ENCODE results near the gene CDK19. TPM values are rescaled to one million over a fixed set of nuclear protein-coding genes. Genes with fewer than 3 reads are reported as not detected.

The CDK19 gene
- total RNA-seq, 5 donors from 2014 or later (not counting 1 experiment from before 2014, with no cell fraction given), result 11.4 to 16.1 (median 14.2) TPM

DNA sequence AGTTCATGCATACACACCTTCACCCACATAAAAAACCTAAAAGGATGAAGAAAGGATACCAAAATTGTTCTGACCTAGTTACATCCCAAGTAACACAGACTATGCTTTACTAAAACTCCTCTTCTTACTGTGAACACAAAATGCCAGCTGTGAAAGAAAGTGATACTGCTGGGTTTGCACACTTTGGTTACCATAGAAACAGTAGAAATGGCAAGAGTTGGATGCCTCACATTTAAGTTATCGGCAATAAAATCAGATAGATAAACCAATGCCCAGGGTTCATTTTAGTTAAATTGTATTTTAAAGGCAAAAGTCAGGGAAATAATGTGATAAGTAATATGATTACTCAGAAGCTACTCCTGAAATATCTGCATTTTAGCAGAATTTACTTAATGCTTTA lies 161.9 kb downstream of the CDK19 start:
- Mint-ChIP-seq H3K27ac (no peak overlapping the region), H3K27me3 (no peaks in the 10 kb centered on the region), H3K36me3 (peaks cover 15% of the 10 kb centered on the region), H3K9me3 (no peaks in the 10 kb centered on the region), H3K4me3 (no peak overlapping the region), H3K4me1 (peaks cover 3 to 10% (median 8%) of the 10 kb centered on the region in 3 donors)
- no CpG with 5 or more reads among the region's 1 CpG for WGBS (ENCODE audit: insufficient coverage)
- ATAC-seq (replicated peaks in 1 of 4) (no peak), DNase-seq (no peak)
- no peaks in the 10 kb centered on the region for H3K9me3 ChIP-seq
- H3K36me3 ChIP-seq (ENCODE audit: control insufficient read depth in 2 of 2, extremely low read depth in 1 of 2, insufficient read depth in 1 of 2, low read length in 1 of 2), result peaks cover 0 to 5% of the 10 kb centered on the region in 2 donors
- ChIA-PET CTCF (interaction anchor here in 1 of 2 donors (0.6 kb wide), 1 partner anchor 189 kb away, joined by 3 read pairs; no protein-coding TSS in a partner anchor), POLR2A (no interaction called here)
- H3K27ac ChIP-seq (ENCODE audit: low read length), result no peak overlapping the region
- no peaks in the 10 kb centered on the region for H3K4me1 ChIP-seq (ENCODE audit: control insufficient read depth in 1 of 2, extremely low read depth in 1 of 2, insufficient read depth in 2 of 2, low read length in 2 of 2)
- no peak overlapping the region for H3K4me3 ChIP-seq (ENCODE audit: control insufficient read depth in 1 of 2, extremely low read depth in 1 of 2, low read length in 1 of 2)
- H3K27me3 ChIP-seq (replicated peaks in 1 of 2; ENCODE audit: control insufficient read depth in 2 of 2, extremely low read depth in 1 of 2, insufficient read depth in 2 of 2, low read length in 1 of 2), result no peaks in the 10 kb centered on the region

DNA sequence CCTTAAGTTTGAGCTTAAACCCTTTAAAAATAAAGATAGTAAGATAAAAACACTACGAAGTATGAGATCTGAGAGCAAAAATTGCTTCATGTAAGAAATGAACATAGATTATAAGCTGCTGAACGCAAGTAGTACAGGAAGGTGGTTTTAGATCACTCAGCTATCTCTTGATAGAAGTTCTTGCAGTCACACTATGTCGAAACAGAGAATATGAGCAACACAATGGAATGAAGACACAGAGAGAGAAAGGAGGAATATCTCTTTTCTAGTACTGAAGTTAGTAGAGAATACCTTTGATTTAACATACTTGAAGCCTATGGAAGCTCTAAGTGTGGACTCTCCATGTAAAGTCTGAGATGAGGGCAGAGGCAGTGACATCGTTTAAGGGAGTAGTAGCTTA lies 162.7 kb downstream of the CDK19 start:
- Mint-ChIP-seq H3K27ac (peak overlapping the region in 1 of 2 donors; percentile 8), H3K27me3 (no peaks in the 10 kb centered on the region), H3K36me3 (peaks cover 11% of the 10 kb centered on the region), H3K4me3 (no peak overlapping the region), H3K4me1 (peaks cover 3 to 10% (median 8%) of the 10 kb centered on the region in 3 donors), H3K9me3 (no peaks in the 10 kb centered on the region)
- ChIA-PET POLR2A (no interaction called here), CTCF (no interaction called here)
- peaks cover 0 to 5% of the 10 kb centered on the region in 2 donors for H3K36me3 ChIP-seq (ENCODE audit: control insufficient read depth in 2 of 2, extremely low read depth in 1 of 2, insufficient read depth in 1 of 2, low read length in 1 of 2)
- H3K4me3 ChIP-seq (ENCODE audit: control insufficient read depth in 1 of 2, extremely low read depth in 1 of 2, low read length in 1 of 2), result no peak overlapping the region
- H3K27ac ChIP-seq (ENCODE audit: low read length), result no peak overlapping the region
- DNase-seq (no peak), ATAC-seq (replicated peaks in 1 of 4) (no peak)
- H3K4me1 ChIP-seq (ENCODE audit: control insufficient read depth in 1 of 2, extremely low read depth in 1 of 2, insufficient read depth in 2 of 2, low read length in 2 of 2), result no peaks in the 10 kb centered on the region
- H3K27me3 ChIP-seq (replicated peaks in 1 of 2; ENCODE audit: control insufficient read depth in 2 of 2, extremely low read depth in 1 of 2, insufficient read depth in 2 of 2, low read length in 1 of 2), result no peaks in the 10 kb centered on the region
- 53% methylated on average over 2 of the region's 4 CpGs for WGBS (ENCODE audit: insufficient coverage)
- H3K9me3 ChIP-seq, result no peaks in the 10 kb centered on the region

DNA sequence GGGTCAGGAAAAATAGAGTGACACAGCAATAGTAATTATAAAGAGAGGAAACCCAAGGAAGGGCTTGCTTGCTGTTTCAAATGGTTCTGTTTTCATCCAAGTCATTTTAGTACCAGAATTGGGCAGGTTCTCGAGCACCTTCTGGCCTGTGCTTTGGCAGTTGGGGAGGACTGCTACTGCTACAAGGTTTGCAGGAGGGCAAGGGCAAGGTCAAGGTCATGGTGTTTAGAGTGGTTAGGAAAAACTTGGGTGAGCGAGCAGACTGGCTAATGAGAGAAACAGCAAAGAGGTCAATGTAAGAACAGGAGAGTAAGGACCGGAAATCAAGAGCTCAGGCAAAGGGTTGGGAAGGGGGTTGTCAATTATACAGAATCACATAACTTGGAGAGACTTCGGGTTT lies 164.5 kb downstream of the CDK19 start:
- Mint-ChIP-seq H3K27me3 (no peaks in the 10 kb centered on the region), H3K4me1 (peaks cover 3 to 10% (median 8%) of the 10 kb centered on the region in 3 donors), H3K27ac (no peak overlapping the region), H3K4me3 (no peak overlapping the region), H3K9me3 (no peaks in the 10 kb centered on the region), H3K36me3 (peaks cover 22% of the 10 kb centered on the region)
- Histone ChIP-seq H3K9me3 (no peaks in the 10 kb centered on the region), H3K36me3 (ENCODE audit: control insufficient read depth in 2 of 2, extremely low read depth in 1 of 2, insufficient read depth in 1 of 2, low read length in 1 of 2) (peaks cover 5 to 8% of the 10 kb centered on the region in 2 donors), H3K27ac (ENCODE audit: low read length) (no peak overlapping the region), H3K27me3 (replicated peaks in 1 of 2; ENCODE audit: control insufficient read depth in 2 of 2, extremely low read depth in 1 of 2, insufficient read depth in 2 of 2, low read length in 1 of 2) (no peaks in the 10 kb centered on the region), H3K4me3 (ENCODE audit: control insufficient read depth in 1 of 2, extremely low read depth in 1 of 2, low read length in 1 of 2) (no peak overlapping the region), H3K4me1 (ENCODE audit: control insufficient read depth in 1 of 2, extremely low read depth in 1 of 2, insufficient read depth in 2 of 2, low read length in 2 of 2) (no peaks in the 10 kb centered on the region)
- ChIA-PET POLR2A (no interaction called here), CTCF (interaction anchor here in 1 of 2 donors (0.6 kb wide), 1 partner anchor 442 kb away, joined by 4 read pairs; no protein-coding TSS in a partner anchor)
- DNase-seq (no peak), ATAC-seq (replicated peaks in 1 of 4) (no peak)
- WGBS (ENCODE audit: insufficient coverage), result 94% methylated on average over 2 of the region's 4 CpGs

DNA sequence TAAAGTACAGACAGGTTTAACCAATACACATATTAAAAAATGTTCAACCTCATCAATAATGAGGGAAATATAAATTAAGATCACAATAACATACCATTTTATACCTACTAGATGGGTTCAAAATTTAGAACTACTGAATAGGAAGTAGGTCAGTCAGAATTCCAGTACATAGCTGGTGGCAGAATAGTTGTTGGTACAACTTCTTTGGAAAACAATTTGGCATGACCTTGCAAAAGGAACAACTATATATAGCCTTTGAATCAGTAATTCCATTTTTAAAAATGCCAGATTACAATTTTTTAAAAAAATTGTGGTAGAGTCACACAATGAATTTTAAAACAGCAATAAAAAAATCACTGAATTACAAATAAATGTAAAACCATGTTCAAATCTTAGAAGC lies 165.6 kb downstream of the CDK19 start:
- CTCF ChIA-PET, result interaction anchor here in 1 of 2 donors (0.9 kb wide), 1 partner anchor 25 kb away, joined by 3 read pairs; no protein-coding TSS in a partner anchor

DNA sequence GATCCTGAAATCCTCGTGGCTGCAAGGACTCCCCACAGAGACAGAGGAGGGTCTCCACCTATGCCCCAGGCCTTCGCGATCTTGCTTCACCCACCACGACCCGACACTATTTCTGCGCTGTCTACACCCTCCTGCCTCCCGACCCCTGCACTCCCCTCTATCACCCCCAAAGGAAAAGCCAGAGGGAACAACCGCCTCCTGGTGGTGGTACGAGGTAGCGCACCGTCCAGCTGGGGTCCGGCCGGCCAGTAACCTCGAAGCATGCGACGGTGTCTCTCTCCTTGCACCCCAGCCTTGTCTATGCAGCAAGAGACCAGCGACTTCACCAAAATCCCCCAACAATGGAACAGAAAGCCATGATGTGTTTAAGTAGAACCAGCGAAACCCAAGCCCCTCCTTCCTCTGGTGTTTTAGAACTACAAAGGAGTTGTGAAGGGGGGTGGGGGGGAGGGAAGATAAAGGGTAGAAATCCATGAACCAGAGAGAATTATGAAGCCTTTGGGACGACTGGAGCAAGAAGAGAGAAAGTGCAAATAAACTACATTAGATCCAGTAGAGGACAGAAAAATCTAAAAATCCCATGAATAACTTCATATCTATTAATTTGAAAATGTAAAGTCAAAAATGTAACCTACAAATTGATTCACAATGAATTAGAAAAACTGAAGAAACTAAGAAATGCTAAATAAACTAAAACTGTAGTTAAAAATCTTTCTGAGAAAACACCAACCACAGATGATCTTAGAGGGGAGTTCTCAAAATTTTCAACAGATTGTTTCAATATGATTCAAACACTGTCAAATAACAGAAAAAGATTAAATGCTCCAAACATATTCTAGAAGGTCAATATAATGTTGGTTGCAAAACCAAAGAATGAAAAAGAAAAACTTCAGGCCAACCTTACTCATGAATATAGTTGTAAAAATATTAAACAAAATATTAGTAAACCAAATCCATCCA lies 168.0 kb downstream of the CDK19 start:
- no peaks in the 10 kb centered on the region for H3K4me1 Mint-ChIP-seq
- H3K27ac ChIP-seq (ENCODE audit: low read length), result no peak overlapping the region
- H3K4me1 ChIP-seq (ENCODE audit: control insufficient read depth in 1 of 2, extremely low read depth in 1 of 2, insufficient read depth in 2 of 2, low read length in 2 of 2), result no peaks in the 10 kb centered on the region
- H3K36me3 ChIP-seq (ENCODE audit: control insufficient read depth in 2 of 2, extremely low read depth in 1 of 2, insufficient read depth in 1 of 2, low read length in 1 of 2), result peaks cover 5 to 10% of the 10 kb centered on the region in 2 donors
- no peak overlapping the region for H3K4me3 Mint-ChIP-seq
- DNase-seq (no peak), ATAC-seq (replicated peaks in 1 of 4) (no peak)
- H3K27ac Mint-ChIP-seq, result no peak overlapping the region
- WGBS (ENCODE audit: insufficient coverage), result 100% methylated on average over 2 of the region's 19 CpGs
- H3K4me3 ChIP-seq (ENCODE audit: control insufficient read depth in 1 of 2, extremely low read depth in 1 of 2, low read length in 1 of 2), result no peak overlapping the region
- H3K27me3 ChIP-seq (replicated peaks in 1 of 2; ENCODE audit: control insufficient read depth in 2 of 2, extremely low read depth in 1 of 2, insufficient read depth in 2 of 2, low read length in 1 of 2), result no peaks in the 10 kb centered on the region
- H3K36me3 Mint-ChIP-seq, result peaks cover 29% of the 10 kb centered on the region
- no peaks in the 10 kb centered on the region for H3K9me3 ChIP-seq
- ChIA-PET CTCF (no interaction called here), POLR2A (interaction anchor here in 1 of 2 donors (0.6 kb wide), 1 partner anchor 606 kb away, joined by 3 read pairs; no protein-coding TSS in a partner anchor)
- H3K9me3 Mint-ChIP-seq, result no peaks in the 10 kb centered on the region
- H3K27me3 Mint-ChIP-seq, result no peaks in the 10 kb centered on the region

More for the DNA sequence above, 165.6 kb downstream of the CDK19 start:
- H3K4me3 ChIP-seq (ENCODE audit: control insufficient read depth in 1 of 2, extremely low read depth in 1 of 2, low read length in 1 of 2), result no peak overlapping the region
- no peak for DNase-seq
- H3K36me3 Mint-ChIP-seq, result peaks cover 27% of the 10 kb centered on the region
- H3K4me1 ChIP-seq (ENCODE audit: control insufficient read depth in 1 of 2, extremely low read depth in 1 of 2, insufficient read depth in 2 of 2, low read length in 2 of 2), result no peaks in the 10 kb centered on the region
- no peaks in the 10 kb centered on the region for H3K9me3 Mint-ChIP-seq
- H3K27ac Mint-ChIP-seq, result no peak overlapping the region
- peaks cover 3 to 10% (median 8%) of the 10 kb centered on the region in 3 donors for H3K4me1 Mint-ChIP-seq
- H3K9me3 ChIP-seq, result no peaks in the 10 kb centered on the region
- H3K27ac ChIP-seq (ENCODE audit: low read length), result no peak overlapping the region
- H3K36me3 ChIP-seq (ENCODE audit: control insufficient read depth in 2 of 2, extremely low read depth in 1 of 2, insufficient read depth in 1 of 2, low read length in 1 of 2), result peaks cover 5 to 10% of the 10 kb centered on the region in 2 donors
- H3K4me3 Mint-ChIP-seq, result no peak overlapping the region
- ATAC-seq (replicated peaks in 1 of 4), result no peak
- H3K27me3 Mint-ChIP-seq, result no peaks in the 10 kb centered on the region
- H3K27me3 ChIP-seq (replicated peaks in 1 of 2; ENCODE audit: control insufficient read depth in 2 of 2, extremely low read depth in 1 of 2, insufficient read depth in 2 of 2, low read length in 1 of 2), result no peaks in the 10 kb centered on the region
- POLR2A ChIA-PET, result no interaction called here

DNA sequence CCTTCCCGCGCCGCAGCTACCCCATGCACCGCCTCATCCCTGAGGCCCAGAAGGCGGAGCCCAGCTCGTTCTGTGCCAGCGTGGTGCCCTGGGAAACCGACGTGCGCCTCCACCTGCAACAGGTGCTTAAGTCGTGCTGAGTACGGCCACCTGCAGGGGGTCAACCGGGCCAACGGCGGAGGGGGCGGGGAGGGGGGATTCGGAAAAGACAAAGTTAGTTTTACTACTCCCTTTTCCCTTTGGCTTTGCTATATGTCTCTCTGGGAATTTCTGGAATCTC lies 168.9 kb downstream of the CDK19 start:
- no peaks in the 10 kb centered on the region for H3K4me1 ChIP-seq (ENCODE audit: control insufficient read depth in 1 of 2, extremely low read depth in 1 of 2, insufficient read depth in 2 of 2, low read length in 2 of 2)
- Mint-ChIP-seq H3K36me3 (peaks cover 34% of the 10 kb centered on the region), H3K4me1 (no peaks in the 10 kb centered on the region), H3K9me3 (no peaks in the 10 kb centered on the region), H3K27ac (no peak overlapping the region), H3K4me3 (no peak overlapping the region), H3K27me3 (no peaks in the 10 kb centered on the region)
- H3K9me3 ChIP-seq, result no peaks in the 10 kb centered on the region
- H3K27ac ChIP-seq (ENCODE audit: low read length), result no peak overlapping the region
- peaks cover 2 to 10% of the 10 kb centered on the region in 2 donors for H3K36me3 ChIP-seq (ENCODE audit: control insufficient read depth in 2 of 2, extremely low read depth in 1 of 2, insufficient read depth in 1 of 2, low read length in 1 of 2)
- no peak overlapping the region for H3K4me3 ChIP-seq (ENCODE audit: control insufficient read depth in 1 of 2, extremely low read depth in 1 of 2, low read length in 1 of 2)
- ChIA-PET POLR2A (no interaction called here), CTCF (no interaction called here)
- no peak for ATAC-seq (replicated peaks in 1 of 4)
- no peaks in the 10 kb centered on the region for H3K27me3 ChIP-seq (replicated peaks in 1 of 2; ENCODE audit: control insufficient read depth in 2 of 2, extremely low read depth in 1 of 2, insufficient read depth in 2 of 2, low read length in 1 of 2)
- DNase-seq, result no peak
- 97% methylated on average over 16 of the region's 17 CpGs for WGBS (ENCODE audit: insufficient coverage)

Measured in T-cell (primary cell).